Head of caudate nucleus (tissue), 42 donors: ENCODE measurements around the gene FBLIM1.
A peak's percentile ranks its signal among the peaks of the same experiment; 100 is the strongest.

ENCODE experiments used
- DNase-seq, 42 donors: peaks; one replicate each; pipeline versions ENCODE4 v3.0.0 to v3.0.0-alpha.2; 2020 to 2021; ENCODE audit warnings: mixed read lengths in 7 of 42
- intact Hi-C: fragments of 100-400 bp; cut with DNase I; formaldehyde crosslinking; loops from one replicate; pipeline ENCODE4 v1.15.0; 2022

Gene FBLIM1, protein sequence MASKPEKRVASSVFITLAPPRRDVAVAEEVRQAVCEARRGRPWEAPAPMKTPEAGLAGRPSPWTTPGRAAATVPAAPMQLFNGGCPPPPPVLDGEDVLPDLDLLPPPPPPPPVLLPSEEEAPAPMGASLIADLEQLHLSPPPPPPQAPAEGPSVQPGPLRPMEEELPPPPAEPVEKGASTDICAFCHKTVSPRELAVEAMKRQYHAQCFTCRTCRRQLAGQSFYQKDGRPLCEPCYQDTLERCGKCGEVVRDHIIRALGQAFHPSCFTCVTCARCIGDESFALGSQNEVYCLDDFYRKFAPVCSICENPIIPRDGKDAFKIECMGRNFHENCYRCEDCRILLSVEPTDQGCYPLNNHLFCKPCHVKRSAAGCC

DNA sequence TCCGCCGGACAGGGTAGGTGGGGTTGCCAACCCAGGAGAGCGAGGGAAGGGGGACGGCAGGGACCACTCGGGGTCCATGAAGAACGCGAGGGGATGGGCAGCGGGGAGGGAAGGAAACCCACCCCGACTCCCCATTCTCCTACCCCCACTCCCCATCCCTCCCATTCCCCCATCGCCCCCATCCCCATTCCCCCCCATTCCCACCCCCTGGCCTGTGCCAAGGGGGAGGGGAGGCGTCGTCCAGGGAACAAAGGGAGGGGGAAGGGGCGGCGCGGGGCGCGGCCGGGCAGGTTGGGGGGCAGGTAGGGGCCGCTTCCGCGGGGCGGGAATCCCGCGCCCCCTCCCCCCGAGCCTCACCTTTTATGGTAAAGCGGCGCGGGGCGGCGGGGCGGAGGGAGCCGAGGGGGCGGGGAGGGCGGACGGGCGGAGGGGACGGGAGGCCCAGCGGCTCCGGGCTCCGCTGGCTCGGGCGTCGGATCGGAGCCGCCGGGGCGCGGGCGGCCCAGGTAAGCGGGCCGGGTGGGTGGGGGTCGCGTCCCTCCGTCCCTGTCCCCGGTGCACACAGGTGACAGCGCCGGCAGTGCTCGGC, at the start of gene FBLIM1:
Gene FBLIM1 (plus strand): TSS at position 453 of the 589 bp plus-strand sequence. CDS start 6,189 bp downstream, outside the sequence.
- intact Hi-C loops: no loop called here
- no peak for DNase-seq

DNA sequence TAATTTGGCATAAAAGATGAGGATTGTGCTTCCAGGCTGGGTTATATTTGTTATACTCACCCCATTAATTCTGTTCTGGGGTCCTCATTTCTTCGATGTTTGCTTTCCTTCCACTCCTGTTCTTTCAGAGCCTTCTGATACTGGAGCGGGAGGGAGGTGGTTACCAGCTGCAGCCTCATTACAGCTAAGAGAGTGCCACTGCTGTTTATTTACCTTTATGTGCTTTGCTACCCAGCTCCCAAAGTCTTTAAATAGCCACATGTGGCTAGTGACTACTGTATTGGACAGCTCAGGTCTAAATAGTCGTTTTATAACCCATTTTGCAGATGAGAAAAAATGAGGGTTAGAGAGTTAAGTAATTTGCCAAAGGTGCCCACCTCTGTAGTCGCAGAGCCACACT, 49.4 kb upstream of the FBLIM1 start:
- intact Hi-C loops: no loop called here
- DNase-seq: no peak

DNA sequence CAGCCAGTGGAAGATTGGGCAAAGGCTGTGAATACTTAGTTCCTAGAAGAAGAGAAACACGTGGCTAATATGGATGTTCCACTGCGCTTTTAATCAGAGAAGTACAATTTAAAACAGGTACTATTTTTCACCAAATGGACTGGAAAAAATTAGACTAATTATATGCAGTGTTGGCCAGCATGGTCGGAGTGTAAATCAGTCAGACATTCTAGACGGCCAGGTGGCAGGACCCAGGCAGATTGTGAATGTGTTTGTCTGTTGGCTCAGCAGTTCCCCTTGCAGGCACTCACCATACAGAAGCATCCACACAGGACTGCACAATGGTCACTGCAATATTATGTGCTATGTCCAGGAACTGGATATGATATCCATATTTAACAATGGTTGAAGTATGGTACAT, 46.4 kb upstream of the FBLIM1 start:
- DNase-seq: no peak
- intact Hi-C loops: no loop called here

DNA sequence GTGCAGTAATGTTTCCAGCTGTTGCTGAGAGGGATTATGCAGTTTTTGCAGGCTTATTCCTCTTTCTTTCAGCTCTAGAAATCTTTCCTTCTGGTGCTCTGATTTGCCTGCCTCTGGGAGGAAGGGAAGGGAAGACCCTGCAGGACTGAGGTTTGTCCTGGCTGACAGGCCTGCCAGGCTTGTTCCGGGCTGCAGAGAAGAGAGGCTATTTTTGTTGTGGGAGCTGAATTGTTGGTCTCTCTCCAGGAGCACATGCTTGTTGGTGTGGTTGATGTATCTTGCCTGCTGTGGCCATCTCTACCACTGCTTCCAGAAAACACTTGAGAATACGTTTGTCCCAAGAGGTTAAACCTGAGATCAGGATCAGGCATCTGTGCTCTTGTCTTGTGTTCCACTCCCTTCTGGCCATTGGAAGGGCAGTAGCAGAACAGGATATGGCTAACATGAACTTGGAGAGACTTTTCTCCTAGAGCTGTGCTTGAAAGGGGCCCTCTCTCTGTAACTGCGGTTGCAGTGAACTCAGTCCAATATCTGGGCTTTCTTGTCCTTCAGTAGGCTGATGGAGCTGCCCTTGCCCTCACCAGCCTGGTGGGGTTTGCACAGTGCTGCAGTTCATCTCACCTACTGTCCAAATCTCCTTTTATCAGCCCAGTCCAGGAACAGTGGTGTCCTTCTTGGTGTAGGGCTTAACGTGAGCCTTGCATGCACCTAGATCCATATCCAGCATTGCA, 44.0 kb upstream of the FBLIM1 start:
- DNase-seq: peak in 34 of 42 donors; percentile 20 to 81 (median 56)
- intact Hi-C loops: no loop called here

DNA sequence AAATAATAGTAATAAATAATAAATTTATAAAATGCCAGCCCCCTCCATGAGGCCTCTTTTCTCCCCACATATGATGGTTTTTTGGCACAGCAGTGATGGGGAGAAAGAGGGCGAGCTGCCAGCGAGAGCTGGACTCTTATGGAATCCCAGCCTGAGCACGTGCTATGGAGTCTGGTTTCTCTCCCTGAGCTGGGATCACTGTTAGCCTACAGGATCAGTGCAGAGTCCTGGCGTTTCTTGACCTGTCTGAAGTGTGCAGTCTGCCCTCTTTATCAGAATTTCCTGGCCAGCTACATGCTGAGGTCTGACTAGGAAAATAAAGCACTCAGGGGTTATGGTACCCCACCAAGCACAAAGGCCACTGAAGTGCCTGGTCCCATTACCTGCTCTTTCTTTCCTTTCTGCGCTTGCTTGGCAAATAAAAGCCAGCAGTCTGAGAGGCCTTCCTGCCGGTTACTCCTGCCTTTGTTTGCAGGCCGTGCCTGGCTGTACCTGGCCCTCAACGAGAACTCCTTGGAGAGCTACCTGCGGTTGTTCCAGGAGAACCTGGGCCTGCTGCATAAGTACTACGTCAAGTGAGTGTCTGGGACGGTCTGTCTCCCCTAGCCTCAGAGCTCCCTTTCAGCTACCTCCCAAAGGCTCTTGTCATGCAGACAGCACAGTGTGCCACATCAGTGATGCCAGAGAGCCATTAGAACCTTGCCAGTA, 41.0 kb upstream of the FBLIM1 start:
- no peak for DNase-seq

DNA sequence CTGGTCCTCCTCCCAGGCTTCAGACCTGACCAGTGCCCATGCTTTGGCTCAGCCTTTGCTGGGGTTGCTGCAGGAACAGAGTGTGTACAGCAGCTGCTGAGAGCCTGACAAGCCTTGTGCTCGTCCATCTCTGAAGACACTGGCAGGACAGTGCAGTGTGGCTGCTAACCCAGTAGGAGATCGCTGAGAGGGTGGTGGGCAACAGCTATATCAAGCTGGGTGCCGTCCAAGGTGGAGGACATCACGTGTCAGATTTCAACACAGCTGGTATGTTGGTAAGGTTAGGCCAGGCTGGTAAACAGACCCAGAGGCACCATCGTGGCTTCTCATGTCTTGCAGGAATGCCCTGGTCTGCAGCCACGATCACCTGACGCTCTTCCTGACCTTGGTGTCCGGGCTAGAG, 40.4 kb upstream of the FBLIM1 start:
- intact Hi-C loops: no loop called here
- DNase-seq: no peak

More for the DNA sequence above, 41.0 kb upstream of the FBLIM1 start:
- intact Hi-C loops: no loop called here

DNA sequence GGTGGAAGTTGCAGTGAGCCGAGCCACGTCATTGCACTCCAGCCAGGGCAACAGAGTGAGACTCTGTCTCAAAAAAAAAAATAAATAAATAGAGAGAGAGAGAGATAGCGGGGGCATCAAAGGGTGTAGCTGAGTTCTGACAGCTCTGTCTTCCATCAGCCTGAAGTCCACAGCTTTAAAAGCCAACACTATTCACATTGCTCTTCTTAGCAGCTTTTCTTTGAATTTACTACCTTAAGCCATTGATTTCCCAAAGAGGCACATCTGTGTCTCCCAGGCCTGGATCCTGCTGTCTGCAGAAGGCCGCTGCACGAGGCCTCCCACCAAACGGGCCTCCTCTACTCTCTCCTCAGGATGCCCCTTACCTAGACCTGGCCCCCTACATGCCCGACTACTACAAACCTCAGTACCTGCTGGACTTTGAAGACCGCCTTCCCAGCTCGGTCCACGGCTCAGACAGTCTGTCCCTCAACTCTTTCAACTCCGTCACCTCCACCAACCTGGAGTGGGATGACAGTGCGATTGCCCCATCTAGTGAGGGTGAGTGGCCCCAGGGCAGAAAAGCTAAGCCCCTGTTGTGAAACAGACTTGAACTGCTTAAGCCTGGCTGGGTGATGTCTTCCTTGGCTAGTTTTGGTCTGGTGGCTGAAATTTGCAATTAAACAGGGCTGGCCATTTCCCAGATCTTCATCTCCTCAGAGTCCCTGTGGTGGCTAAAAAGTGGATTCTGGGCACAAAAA, 39.0 kb upstream of the FBLIM1 start:
- no peak for DNase-seq
- intact Hi-C loops: no loop called here

DNA sequence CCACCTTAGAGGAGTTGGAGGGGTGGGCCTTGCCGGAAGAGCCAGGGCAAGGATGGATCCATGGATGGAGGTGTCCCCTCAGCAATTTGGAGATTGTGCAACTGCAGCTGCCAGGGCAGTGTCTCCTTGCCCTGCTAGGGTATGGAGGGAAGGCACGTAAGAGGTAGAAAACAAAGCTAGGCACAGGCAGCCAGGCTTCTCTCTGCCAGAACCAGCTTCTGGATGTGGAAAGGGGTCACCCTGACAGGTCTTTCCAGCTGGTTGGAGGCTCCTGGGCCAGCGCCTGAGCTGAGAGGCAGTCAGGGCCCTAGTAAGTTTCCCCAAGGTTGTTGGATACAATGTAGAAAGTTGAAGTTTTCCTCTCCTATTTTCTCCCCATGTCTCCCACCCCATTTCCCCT, 37.7 kb upstream of the FBLIM1 start:
- DNase-seq: no peak
- intact Hi-C loops: no loop called here

DNA sequence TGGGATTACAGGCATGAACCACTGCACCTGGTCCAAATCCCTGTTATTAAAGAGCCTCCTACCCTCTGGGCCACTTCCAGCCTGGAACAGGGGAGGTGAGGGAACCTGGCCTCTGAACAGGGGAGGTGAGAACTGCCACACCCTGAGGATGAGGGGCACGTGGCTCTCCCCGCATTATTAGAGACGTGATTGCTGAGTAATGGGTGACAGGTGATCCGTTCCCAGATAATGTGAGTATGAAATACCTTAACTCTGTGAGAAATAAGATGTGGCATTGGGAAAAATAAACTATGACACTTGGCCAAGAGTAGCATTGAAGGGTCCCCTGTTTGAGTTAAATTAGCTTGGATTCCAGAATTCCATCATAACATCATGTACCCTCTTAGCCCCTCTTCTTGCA, 36.2 kb upstream of the FBLIM1 start:
- DNase-seq: no peak
- intact Hi-C loops: no loop called here

DNA sequence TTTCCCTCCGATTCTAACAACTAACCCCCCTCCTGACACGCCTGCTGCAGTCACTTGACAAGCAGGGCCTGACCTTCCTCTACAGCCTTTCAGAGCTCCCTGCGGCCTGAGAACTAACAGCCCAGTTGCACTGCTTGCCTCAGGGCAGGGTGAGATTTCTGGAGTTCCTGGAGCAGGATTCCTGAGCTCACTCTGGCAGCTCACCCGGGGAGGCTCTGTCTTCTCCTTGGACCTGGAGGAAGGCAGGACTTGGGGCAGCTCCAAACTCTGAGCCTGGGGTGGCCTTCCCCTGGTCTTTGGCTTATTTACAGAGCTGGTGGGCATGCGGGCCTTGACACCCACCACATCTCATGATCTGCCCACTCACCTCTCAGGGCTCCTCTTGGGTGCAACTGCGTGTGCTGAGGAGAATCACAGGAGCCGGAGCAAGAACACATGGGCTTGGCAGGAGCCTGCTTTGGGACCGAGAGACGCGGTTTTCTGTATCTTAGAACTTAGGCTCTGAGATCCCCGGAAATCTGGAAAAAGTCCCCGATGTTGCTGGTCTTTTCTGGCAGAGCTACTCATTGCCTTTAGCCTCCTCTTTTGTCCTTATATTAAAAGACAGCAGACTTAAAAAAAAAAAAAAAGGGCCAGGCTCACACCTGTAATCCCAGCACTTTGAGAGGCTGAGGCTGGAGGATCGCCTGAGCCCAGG, 35.6 kb upstream of the FBLIM1 start:
- DNase-seq: peak in 5 of 42 donors; percentile 7 to 43 (median 28)
- intact Hi-C loops: no loop called here

DNA sequence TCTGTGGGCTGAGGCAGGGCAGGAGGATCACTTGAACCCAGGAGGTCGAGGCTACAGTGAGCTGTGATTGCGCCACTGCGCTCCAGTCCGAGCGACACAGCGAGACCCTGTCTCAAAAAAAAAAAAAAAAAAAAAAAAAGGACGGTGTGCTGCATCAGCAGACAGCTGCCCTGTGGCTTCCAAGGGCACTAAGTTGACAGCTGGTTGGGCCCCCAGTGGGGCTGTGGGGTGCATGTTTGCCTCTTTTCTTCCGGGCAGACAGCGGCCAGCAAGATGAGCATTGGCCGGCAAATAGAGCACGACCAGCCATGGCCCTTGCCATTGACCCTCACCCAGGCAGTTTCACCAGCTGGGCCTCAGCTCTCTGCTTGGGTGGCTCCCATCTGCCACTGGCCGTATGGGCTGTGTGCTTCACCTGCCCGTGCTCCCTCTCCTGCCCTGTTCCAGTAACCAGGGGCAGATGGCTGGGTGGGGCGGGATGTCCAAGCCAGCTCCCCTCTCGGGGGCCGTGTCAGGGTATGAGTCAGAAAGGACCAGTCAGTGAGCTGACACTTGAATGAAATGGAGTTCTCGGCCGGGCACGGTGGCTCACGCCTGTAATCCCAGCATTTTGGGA, 34.9 kb upstream of the FBLIM1 start:
- intact Hi-C loops: no loop called here
- DNase-seq: no peak

DNA sequence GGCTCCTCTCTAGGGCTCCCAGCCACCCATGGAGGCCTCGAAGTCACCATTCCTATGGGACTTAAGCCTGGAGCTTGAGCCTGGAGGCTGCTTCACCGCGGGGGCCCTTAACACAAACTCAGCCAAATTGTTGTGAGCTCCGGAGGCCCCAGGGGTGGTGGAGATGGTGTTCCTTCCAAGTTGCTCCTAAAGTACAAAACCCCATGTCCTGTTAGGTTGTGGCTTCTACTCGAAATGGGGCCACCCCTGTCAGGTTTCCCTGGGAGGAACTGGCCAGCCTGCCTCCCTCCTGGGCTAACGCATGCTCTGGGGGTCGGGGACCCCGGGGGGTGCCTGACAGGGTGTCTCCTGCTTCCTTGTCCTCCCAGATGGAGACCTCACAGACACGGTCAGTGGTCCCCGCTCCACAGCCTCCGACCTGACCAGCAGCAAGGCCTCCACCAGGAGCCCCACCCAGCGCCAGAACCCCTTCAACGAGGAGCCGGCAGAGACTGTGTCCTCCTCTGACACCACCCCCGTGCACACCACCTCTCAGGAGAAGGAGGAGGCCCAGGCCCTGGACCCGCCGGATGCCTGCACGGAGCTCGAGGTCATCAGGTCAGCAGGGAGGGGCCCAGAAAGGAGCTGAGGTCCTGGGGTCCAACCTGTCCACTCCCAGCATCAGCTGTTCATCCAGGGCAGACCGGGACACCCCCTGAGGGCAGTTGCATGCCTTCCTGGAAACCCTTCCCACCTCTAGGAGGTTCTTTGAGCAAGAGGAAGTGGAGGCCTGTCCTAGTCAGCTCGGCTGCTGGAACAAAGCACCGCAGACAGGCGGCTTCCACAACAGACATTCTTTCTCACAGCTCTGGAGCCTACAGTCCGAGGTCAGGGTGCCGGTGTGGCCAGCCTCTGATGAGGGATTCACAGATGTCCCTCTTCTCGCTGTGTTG, 33.4 kb upstream of the FBLIM1 start:
- intact Hi-C loops: no loop called here
- no peak for DNase-seq

DNA sequence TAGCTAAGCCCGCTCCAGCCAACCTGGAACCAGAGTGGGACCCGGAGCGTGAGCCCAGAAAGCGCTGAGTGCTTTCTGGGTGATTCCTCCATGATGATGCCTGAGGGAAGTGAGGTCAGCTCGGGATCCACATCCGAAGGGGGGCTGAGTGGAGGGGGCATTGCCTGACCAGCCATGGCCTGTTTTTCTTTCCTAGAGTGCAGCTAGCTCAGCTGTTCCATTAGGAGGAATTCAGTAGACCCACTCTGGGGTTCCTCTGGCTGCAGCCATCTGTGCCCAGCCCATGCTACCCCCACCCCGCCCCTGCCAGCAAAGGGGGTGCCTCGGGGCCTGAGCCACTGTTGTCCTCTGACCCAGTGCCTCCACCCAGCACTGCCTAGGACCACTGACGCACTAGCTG, 32.1 kb upstream of the FBLIM1 start:
- DNase-seq: no peak
- intact Hi-C loops: no loop called here

DNA sequence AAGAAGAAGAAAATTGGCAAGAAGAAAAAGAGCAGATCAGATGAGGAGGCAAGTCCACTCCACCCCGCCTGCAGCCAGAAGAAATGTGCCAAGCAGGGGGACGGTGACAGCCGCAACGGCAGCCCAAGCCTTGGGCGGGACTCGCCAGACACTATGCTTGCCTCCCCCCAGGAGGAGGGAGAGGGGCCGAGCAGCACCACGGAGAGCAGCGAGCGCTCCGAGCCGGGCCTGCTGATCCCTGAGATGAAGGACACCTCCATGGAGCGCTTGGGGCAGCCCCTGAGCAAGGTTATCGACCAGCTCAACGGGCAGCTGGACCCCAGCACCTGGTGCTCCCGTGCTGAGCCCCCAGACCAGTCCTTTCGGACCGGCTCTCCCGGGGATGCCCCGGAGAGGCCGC, 31.6 kb upstream of the FBLIM1 start:
- intact Hi-C loops: no loop called here
- no peak for DNase-seq

DNA sequence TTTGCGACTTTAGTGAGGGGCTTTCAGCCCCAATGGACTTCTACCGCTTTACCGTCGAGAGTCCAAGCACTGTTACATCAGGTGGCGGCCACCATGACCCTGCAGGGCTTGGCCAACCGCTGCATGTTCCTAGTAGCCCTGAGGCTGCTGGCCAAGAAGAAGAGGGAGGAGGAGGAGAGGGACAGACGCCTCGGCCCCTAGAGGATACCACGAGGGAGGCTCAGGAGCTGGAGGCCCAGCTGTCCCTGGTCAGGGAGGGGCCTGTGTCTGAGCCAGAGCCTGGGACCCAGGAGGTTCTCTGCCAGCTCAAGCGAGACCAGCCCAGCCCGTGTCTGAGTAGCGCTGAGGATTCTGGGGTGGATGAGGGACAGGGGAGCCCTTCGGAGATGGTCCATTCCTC, 31.2 kb upstream of the FBLIM1 start:
- DNase-seq: no peak
- intact Hi-C loops: no loop called here

DNA sequence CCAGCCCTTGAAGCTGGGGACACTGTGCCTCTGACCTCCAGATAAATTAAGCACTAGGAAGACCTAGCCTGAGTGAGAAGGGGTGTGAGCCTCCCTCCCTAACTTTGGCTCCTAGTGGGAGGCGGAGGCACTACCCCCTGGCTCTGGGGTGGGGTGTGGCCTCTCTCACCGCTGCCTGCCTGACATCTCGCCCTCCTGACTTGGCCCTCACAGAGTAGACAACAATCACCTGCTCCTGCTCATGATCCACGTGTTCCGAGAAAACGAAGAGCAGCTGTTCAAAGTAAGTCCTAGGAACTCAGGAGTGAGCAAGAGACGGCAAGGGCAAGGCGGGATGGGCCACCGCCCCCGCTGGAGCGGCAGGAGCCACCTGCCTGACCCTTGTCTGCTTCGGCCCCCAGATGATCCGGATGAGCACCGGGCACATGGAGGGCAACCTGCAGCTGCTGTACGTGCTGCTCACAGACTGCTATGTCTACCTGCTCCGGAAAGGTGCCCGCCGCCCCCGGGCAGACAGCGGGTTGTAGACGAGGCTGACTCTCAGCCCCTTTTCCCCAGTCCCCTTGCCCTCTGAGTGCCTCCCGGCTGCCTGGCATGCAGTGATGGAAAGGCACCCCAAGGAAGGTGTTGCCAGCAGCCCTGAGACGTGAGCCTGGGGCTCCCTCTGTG, 30.6 kb upstream of the FBLIM1 start:
- DNase-seq: no peak
- intact Hi-C loops: no loop called here
